Ascending aorta (tissue), 2 donors: ENCODE measurements around the gene ZNF470. TPM values are rescaled to one million over a fixed set of nuclear protein-coding genes. Genes with fewer than 3 reads are reported as not detected.

Source experiments
- DNase-seq, 2 donors: peaks; one replicate each; pipeline ENCODE4 v3.0.0-alpha.2; 2019; ENCODE audit warnings: low spot score in 2 of 2
- H3K27ac ChIP-seq, 2 donors: fragments of 200-600 bp; sonication (generic); one replicate each; pipeline ENCODE4 v1.5.1; 2016 to 2017; ENCODE audit warnings: mild to moderate bottlenecking in 1 of 2
- H3K27me3 ChIP-seq: fragments of 200-600 bp; sonication (generic); one replicate; pipeline ENCODE4 v1.5.1; 2017
- H3K36me3 ChIP-seq, 2 donors: fragments of 200-600 bp; sonication (generic); one replicate each; pipeline ENCODE4 v1.5.1; 2016
- H3K4me1 ChIP-seq, 2 donors: fragments of 200-600 bp; sonication (generic); one replicate each; pipeline ENCODE4 v1.5.1; 2016 to 2017; ENCODE audit warnings: mild to moderate bottlenecking in 1 of 2
- H3K4me3 ChIP-seq, 2 donors: fragments of 200-600 bp; sonication (generic); one replicate each; pipeline ENCODE4 v1.5.1; 2016 to 2017; ENCODE audit warnings: mild to moderate bottlenecking in 1 of 2
- H3K9me3 ChIP-seq, 2 donors: fragments of 200-600 bp; sonication (generic); one replicate each; pipeline ENCODE4 v1.5.1; 2016
- intact Hi-C: fragments of 100-400 bp; cut with DNase I; formaldehyde crosslinking; loops from one replicate; pipeline ENCODE4 v1.15.1; 2023
- total RNA-seq: library from RNA; depleted of rRNA; stranded (reverse); fragments of >200 nt; gene quantifications from one replicate; pipeline ENCODE4 v1.1.0, GENCODE V29; 2016
- TF ChIP-seq, protein P1 (sequence below), 3 experiments: fragments of 200-600 bp in 2 of 3; fragments of 450-650 bp in 1 of 3; sonication (generic) in 2 of 3; IDR thresholded peaks; one replicate each; pipeline ENCODE4 v1.5.1; 2016 to 2019; ENCODE audit warnings: antibody characterized with exemption in 3 of 3, mild to moderate bottlenecking in 1 of 3, moderate library complexity in 1 of 3

ZNF470 gene
- total RNA-seq, 1 donor from 2014 or later, result 0.21 TPM

DNA sequence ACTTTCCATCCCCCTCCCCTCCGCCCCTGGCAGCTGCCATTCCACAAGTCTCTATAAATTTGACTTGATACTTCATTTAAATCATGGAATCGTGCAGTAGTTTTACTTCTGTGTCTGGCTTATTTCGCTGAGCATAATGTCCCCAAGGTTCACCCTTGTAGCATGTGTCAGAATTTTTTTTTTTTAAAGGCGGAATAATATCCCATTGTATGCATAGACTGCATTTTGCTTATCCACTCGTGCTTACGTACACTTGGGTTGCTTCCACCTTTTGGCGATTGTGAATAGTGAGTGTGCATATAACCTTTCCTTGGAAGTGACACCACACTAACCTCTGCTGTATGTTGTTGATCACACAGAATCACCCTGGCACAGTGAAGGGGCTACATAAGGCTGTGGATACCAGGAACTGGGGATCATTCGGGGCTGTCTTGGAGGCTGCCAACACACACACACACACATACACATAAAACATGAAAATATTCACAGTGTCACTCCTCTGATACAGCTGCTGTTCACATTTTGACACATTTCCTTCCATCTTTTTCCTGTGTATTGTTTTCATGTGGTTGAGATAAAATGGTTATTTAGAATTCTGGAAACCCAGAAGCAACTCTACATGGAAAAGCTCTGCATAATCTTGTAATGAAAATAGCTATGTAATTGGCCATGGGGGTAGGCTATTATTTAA, 41.2 kb downstream of the ZNF470 start:
- no peak for DNase-seq
- no peak overlapping the region for H3K27ac ChIP-seq
- TF ChIP-seq, protein P1, sequence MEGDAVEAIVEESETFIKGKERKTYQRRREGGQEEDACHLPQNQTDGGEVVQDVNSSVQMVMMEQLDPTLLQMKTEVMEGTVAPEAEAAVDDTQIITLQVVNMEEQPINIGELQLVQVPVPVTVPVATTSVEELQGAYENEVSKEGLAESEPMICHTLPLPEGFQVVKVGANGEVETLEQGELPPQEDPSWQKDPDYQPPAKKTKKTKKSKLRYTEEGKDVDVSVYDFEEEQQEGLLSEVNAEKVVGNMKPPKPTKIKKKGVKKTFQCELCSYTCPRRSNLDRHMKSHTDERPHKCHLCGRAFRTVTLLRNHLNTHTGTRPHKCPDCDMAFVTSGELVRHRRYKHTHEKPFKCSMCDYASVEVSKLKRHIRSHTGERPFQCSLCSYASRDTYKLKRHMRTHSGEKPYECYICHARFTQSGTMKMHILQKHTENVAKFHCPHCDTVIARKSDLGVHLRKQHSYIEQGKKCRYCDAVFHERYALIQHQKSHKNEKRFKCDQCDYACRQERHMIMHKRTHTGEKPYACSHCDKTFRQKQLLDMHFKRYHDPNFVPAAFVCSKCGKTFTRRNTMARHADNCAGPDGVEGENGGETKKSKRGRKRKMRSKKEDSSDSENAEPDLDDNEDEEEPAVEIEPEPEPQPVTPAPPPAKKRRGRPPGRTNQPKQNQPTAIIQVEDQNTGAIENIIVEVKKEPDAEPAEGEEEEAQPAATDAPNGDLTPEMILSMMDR (IDR thresholded peaks at IDR 0.05), result no peak
- H3K9me3 ChIP-seq, result peaks cover 71 to 100% of the 10 kb centered on the region in 2 donors
- peaks cover 4 to 84% of the 10 kb centered on the region in 2 donors for H3K36me3 ChIP-seq
- H3K4me3 ChIP-seq, result no peak overlapping the region
- no peaks in the 10 kb centered on the region for H3K27me3 ChIP-seq
- no peaks in the 10 kb centered on the region for H3K4me1 ChIP-seq
- intact Hi-C loops, result no loop called here

DNA sequence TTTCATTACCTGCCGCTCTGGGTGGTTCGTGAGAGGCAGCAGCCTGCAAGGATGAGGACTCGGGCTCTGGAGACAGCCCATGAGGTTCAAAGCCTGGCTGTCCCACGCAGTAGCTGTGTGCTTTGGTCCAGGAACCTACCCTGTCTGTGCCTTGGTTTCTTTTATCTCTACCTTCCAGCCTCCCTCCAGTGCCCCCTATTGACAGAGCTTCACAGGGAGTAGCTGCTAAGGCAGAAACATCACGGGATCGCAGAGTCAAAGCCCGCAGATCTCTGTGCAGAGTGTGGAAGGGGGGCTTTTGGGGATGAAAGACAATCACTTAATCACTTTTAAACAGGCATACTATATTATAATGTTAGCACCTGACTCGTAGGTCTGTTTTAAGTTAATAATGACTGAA, 44.0 kb downstream of the ZNF470 start:
- TF ChIP-seq, protein P1 (IDR thresholded peaks at IDR 0.05), result no peak
- H3K36me3 ChIP-seq, result peaks cover 12 to 78% of the 10 kb centered on the region in 2 donors
- H3K27me3 ChIP-seq, result no peaks in the 10 kb centered on the region
- H3K9me3 ChIP-seq, result peaks cover 71 to 100% of the 10 kb centered on the region in 2 donors
- no peak for DNase-seq
- no peak overlapping the region for H3K4me3 ChIP-seq
- intact Hi-C loops, result no loop called here
- H3K4me1 ChIP-seq, result no peaks in the 10 kb centered on the region
- no peak overlapping the region for H3K27ac ChIP-seq

DNA sequence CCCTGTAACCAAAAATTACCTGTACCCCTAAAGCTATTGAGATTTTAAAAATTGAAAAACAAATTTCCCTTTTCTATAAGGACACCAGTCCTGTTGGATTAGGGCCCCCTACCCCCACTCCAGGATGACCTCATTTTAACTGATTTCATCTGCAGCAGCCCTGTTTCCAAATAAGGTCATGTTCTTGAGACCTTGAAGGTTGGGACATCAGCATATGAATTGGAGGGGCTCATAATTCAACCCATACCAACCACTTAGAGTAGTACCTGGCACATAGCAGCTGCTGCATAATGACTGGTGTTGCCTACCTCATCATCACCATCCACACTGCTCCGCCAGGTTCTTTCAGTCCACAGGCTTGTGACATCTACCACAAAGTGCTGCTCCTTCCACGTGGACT, 45.5 kb downstream of the ZNF470 start:
- intact Hi-C loops, result no loop called here
- DNase-seq, result no peak
- Histone ChIP-seq H3K27ac (no peak overlapping the region), H3K4me3 (no peak overlapping the region), H3K4me1 (no peaks in the 10 kb centered on the region), H3K27me3 (no peaks in the 10 kb centered on the region), H3K36me3 (peaks cover 17 to 80% of the 10 kb centered on the region in 2 donors), H3K9me3 (peaks cover 71 to 100% of the 10 kb centered on the region in 2 donors)
- TF ChIP-seq, protein P1 (IDR thresholded peaks at IDR 0.05), result no peak

- TF ChIP-seq, protein P1 (IDR thresholded peaks at IDR 0.05), result no peak
- H3K9me3 ChIP-seq, result peaks cover 77 to 100% of the 10 kb centered on the region in 2 donors
Observed at GRCh38 chr19:56613639-56614038, 46.4 kb downstream of the ZNF470 start.

GRCh38 chr19:56617531-56617930, 50.3 kb downstream of the ZNF470 start:
- H3K9me3 ChIP-seq, result peaks cover 83 to 100% of the 10 kb centered on the region in 2 donors
- H3K27me3 ChIP-seq, result no peaks in the 10 kb centered on the region
- H3K36me3 ChIP-seq, result peaks cover 49 to 87% of the 10 kb centered on the region in 2 donors
- H3K4me3 ChIP-seq, result no peak overlapping the region
- TF ChIP-seq, protein P1 (IDR thresholded peaks at IDR 0.05), result no peak
- DNase-seq, result no peak
- H3K4me1 ChIP-seq, result no peaks in the 10 kb centered on the region
- intact Hi-C loops, result no loop called here
- H3K27ac ChIP-seq, result no peak overlapping the region

More at GRCh38 chr19:56613639-56614038, 46.4 kb downstream of the ZNF470 start:
- H3K4me3 ChIP-seq, result no peak overlapping the region
- H3K36me3 ChIP-seq, result peaks cover 24 to 80% of the 10 kb centered on the region in 2 donors
- no peak for DNase-seq
- H3K27me3 ChIP-seq, result no peaks in the 10 kb centered on the region
- intact Hi-C loops, result no loop called here
- H3K27ac ChIP-seq, result no peak overlapping the region
- no peaks in the 10 kb centered on the region for H3K4me1 ChIP-seq
